H1 (cell line): Measurements from ENCODE around the gene RBM19. TPM values are rescaled to one million over a fixed set of nuclear protein-coding genes. Genes with fewer than 3 reads are reported as not detected.

Experiments
- CTCF ChIA-PET: fragments of 300-600 bp; sonication (Branson Sonifier 250); formaldehyde crosslinking; loops from one replicate; lab custom pipeline; 2021; ENCODE audit not compliant: partially characterized antibody; lab: Charles Lee
- POLR2A ChIA-PET: fragments of 300-600 bp; sonication (Branson Sonifier 250); formaldehyde crosslinking; loops from one replicate; lab custom pipeline; 2021; ENCODE audit warnings: inconsistent platforms; ENCODE audit not compliant: partially characterized antibody; lab: Charles Lee
- DNase-seq, 2 experiments: peaks; one replicate each; pipeline versions ENCODE4 v3.0.0 to v3.0.0-alpha.2; 2010 to 2022; ENCODE audit warnings: low spot score in 2 of 2, low read depth in 1 of 2, mixed read lengths in 1 of 2
- FAIRE-seq: peaks from 2 replicates; lab custom pipeline; 2011; peaks lifted over from hg19 to GRCh38; lab: Jason Lieb, UNC
- H2AFZ ChIP-seq: 2 replicates; pipeline ENCODE4 v1.8.1; 2012; ENCODE audit warnings: low read length, inconsistent platforms
- H2AK5ac ChIP-seq: 2 replicates; pipeline ENCODE4 v1.6.1; 2013; ENCODE audit warnings: low read depth, low read length
- H2BK120ac ChIP-seq: replicated peaks from 2 replicates; pipeline ENCODE3; 2013; ENCODE audit warnings: low read depth, low read length, inconsistent platforms
- H2BK12ac ChIP-seq: 2 replicates; pipeline ENCODE4 v1.6.1; 2013; ENCODE audit warnings: low read depth, low read length
- H2BK15ac ChIP-seq: 2 replicates; pipeline ENCODE4 v1.6.1; 2013; ENCODE audit warnings: low read length
- H2BK20ac ChIP-seq: 2 replicates; pipeline ENCODE4 v1.6.1; 2013; ENCODE audit warnings: low read length
- H2BK5ac ChIP-seq: 2 replicates; pipeline ENCODE4 v1.6.1; 2013; ENCODE audit warnings: low read depth, low read length
- H3K14ac ChIP-seq: 2 replicates; pipeline ENCODE4 v1.6.1; 2013; ENCODE audit warnings: inconsistent platforms; ENCODE audit not compliant: insufficient read length
- H3K18ac ChIP-seq: 2 replicates; pipeline ENCODE4 v1.6.1; 2013; ENCODE audit warnings: low read length; ENCODE audit errors: extremely low read depth
- H3K23ac ChIP-seq: 2 replicates; pipeline ENCODE4 v1.6.1; 2013; ENCODE audit warnings: inconsistent platforms; ENCODE audit not compliant: insufficient read length
- H3K23me2 ChIP-seq: 2 replicates; pipeline ENCODE4 v1.6.1; 2013; ENCODE audit warnings: low read depth, low read length
- H3K27ac ChIP-seq: 2 replicates; pipeline ENCODE4 v1.6.1; 2011; ENCODE audit warnings: low read depth, low read length, inconsistent platforms
- H3K27me3 ChIP-seq, 4 experiments: replicated peaks in 1 of 4; 1 replicate in 1 of 4; 2 replicates in 3 of 4; pipeline versions ENCODE4 v1.6.1 to v1.8.1; 2011 to 2013; ENCODE audit warnings: low read length in 3 of 4, mild to moderate bottlenecking in 3 of 4, inconsistent platforms in 2 of 4, mixed read lengths in 2 of 4, moderate library complexity in 1 of 4; ENCODE audit not compliant: control insufficient read depth in 3 of 4, insufficient read depth in 3 of 4; ENCODE audit errors: extremely low read depth in 1 of 4
- H3K36me3 ChIP-seq, 4 experiments: 2 replicates each; pipeline versions ENCODE4 v1.6.1 to v1.8.1; 2011 to 2013; ENCODE audit warnings: mild to moderate bottlenecking in 4 of 4, low read length in 3 of 4, moderate library complexity in 2 of 4, control low read depth in 1 of 4, inconsistent platforms in 1 of 4; ENCODE audit not compliant: insufficient read depth in 4 of 4, control insufficient read depth in 2 of 4
- H3K4ac ChIP-seq: replicated peaks from 2 replicates; pipeline ENCODE3; 2013; ENCODE audit warnings: low read length, low read depth, mixed read lengths, inconsistent platforms; ENCODE audit not compliant: insufficient read length
- H3K4me1 ChIP-seq, 4 experiments: replicated peaks in 1 of 4; 1 replicate in 1 of 4; 2 replicates in 3 of 4; pipeline versions ENCODE4 v1.6.1 to v1.8.1; 2011 to 2013; ENCODE audit warnings: low read length in 3 of 4, inconsistent platforms in 2 of 4, mixed read lengths in 1 of 4; ENCODE audit not compliant: insufficient read depth in 4 of 4, control insufficient read depth in 3 of 4
- H3K4me2 ChIP-seq, 2 experiments: 2 replicates each; pipeline versions ENCODE4 v1.6.1 to v1.8.1; 2011 to 2013; ENCODE audit warnings: low read depth in 2 of 2, low read length in 2 of 2, control low read depth in 1 of 2, inconsistent platforms in 1 of 2, mild to moderate bottlenecking in 1 of 2; ENCODE audit not compliant: insufficient read depth in 1 of 2
- H3K4me3 ChIP-seq, 4 experiments: fragments of 200-600, 300-600 bp in 1 of 4; sonication (generic), shearing (Covaris generic), sonication (Bioruptor Twin) in 1 of 4; 2 replicates each; pipeline versions ENCODE4 v1.5.1 to v1.8.1; 2011 to 2016; ENCODE audit warnings: low read length in 4 of 4, low read depth in 3 of 4, control low read depth in 2 of 4, inconsistent platforms in 2 of 4, mild to moderate bottlenecking in 2 of 4, mixed read lengths in 1 of 4, moderate library complexity in 1 of 4; ENCODE audit not compliant: insufficient read depth in 2 of 4; ENCODE audit errors: extremely low read depth in 1 of 4
- H3K56ac ChIP-seq: replicated peaks from 2 replicates; pipeline ENCODE3; 2013; ENCODE audit warnings: low read depth, mild to moderate bottlenecking, mixed read lengths, low read length, inconsistent platforms; ENCODE audit not compliant: insufficient read length
- H3K79me1 ChIP-seq: 2 replicates; pipeline ENCODE4 v1.6.1; 2013; ENCODE audit warnings: low read depth, low read length, control low read depth
- H3K79me2 ChIP-seq, 2 experiments: 2 replicates each; pipeline versions ENCODE4 v1.6.1 to v1.8.1; 2012 to 2013; ENCODE audit warnings: low read length in 2 of 2, mild to moderate bottlenecking in 2 of 2, inconsistent platforms in 1 of 2; ENCODE audit not compliant: insufficient read depth in 2 of 2, control insufficient read depth in 1 of 2
- H3K9ac ChIP-seq, 4 experiments: replicated peaks in 1 of 4; 1 replicate in 1 of 4; 2 replicates in 3 of 4; pipeline versions ENCODE4 v1.6.1 to v1.8.1; 2011 to 2013; ENCODE audit warnings: low read depth in 3 of 4, low read length in 3 of 4, control low read depth in 2 of 4, mild to moderate bottlenecking in 2 of 4, moderate library complexity in 2 of 4, inconsistent platforms in 1 of 4; ENCODE audit errors: extremely low read depth in 1 of 4
- H3K9me3 ChIP-seq, 2 experiments: 2 replicates each; pipeline versions ENCODE4 v1.6.1 to v1.8.1; 2012 to 2013; ENCODE audit warnings: mild to moderate bottlenecking in 2 of 2, moderate library complexity in 2 of 2, control low read depth in 1 of 2, inconsistent platforms in 1 of 2, low read depth in 1 of 2, low read length in 1 of 2, mixed read lengths in 1 of 2; ENCODE audit not compliant: insufficient read depth in 2 of 2
- H4K20me1 ChIP-seq, 2 experiments: replicated peaks in 1 of 2; 2 replicates each; pipeline versions ENCODE3 to v1.8.1; 2011 to 2013; ENCODE audit warnings: inconsistent platforms in 2 of 2, low read length in 2 of 2, mild to moderate bottlenecking in 1 of 2; ENCODE audit not compliant: insufficient read depth in 2 of 2, control insufficient read depth in 1 of 2
- H4K5ac ChIP-seq: 2 replicates; pipeline ENCODE4 v1.6.1; 2013; ENCODE audit warnings: low read length, low read depth, mixed read lengths, inconsistent platforms; ENCODE audit not compliant: insufficient read length
- H4K8ac ChIP-seq: 2 replicates; pipeline ENCODE4 v1.8.0; 2013; ENCODE audit warnings: mild to moderate bottlenecking, moderate library complexity, low read length, inconsistent platforms; ENCODE audit not compliant: insufficient read depth; ENCODE audit errors: extremely low read depth
- H4K91ac ChIP-seq: replicated peaks from 2 replicates; pipeline ENCODE3; 2013; ENCODE audit warnings: low read length, mixed read lengths, inconsistent platforms; ENCODE audit not compliant: insufficient read length
- BCL11A ChIP-seq, 2 experiments: IDR thresholded peaks; one replicate each; pipeline ENCODE4 v1.6.1; 2011; ENCODE audit warnings: low read depth in 2 of 2, low read length in 2 of 2, mild to moderate bottlenecking in 2 of 2
- CTBP2 ChIP-seq: IDR thresholded peaks from 2 replicates; pipeline ENCODE4 v1.7.0; 2011; ENCODE audit warnings: borderline replicate concordance, mild to moderate bottlenecking, moderate library complexity, mixed read lengths, low read length; ENCODE audit not compliant: insufficient read depth, insufficient read length
- KDM1A ChIP-seq: fragments of 200-600, 300-600 bp; sonication (generic); IDR thresholded peaks from 2 replicates; pipeline ENCODE4 v1.7.1; 2016; ENCODE audit warnings: mild to moderate bottlenecking, low read length, borderline replicate concordance
- KDM4A ChIP-seq: IDR thresholded peaks from one replicate; pipeline ENCODE4 v1.7.1; 2012; ENCODE audit warnings: low read depth, mild to moderate bottlenecking, moderate library complexity, low read length, inconsistent platforms; ENCODE audit not compliant: severe bottlenecking
- NRF1 ChIP-seq: IDR thresholded peaks from 2 replicates; pipeline ENCODE4 v1.6.1; 2011; ENCODE audit warnings: mild to moderate bottlenecking, low read depth, low read length, improper control_type of control experiment
- PHF8 ChIP-seq: fragments of 200-600 bp; sonication (generic); conservative IDR thresholded peaks from 2 replicates; pipeline ENCODE4 v1.7.1; 2012; ENCODE audit warnings: low read depth, mild to moderate bottlenecking, inconsistent platforms, low read length, moderate library complexity
- RAD21 ChIP-seq, 2 experiments: IDR thresholded peaks in 1 of 2; conservative IDR thresholded peaks in 1 of 2; 2 replicates each; pipeline ENCODE4 v1.6.1; 2011; ENCODE audit warnings: low read depth in 2 of 2, low read length in 2 of 2, improper control_type of control experiment in 1 of 2, inconsistent platforms in 1 of 2, mild to moderate bottlenecking in 1 of 2, moderate library complexity in 1 of 2
- RFX5 ChIP-seq: IDR thresholded peaks from 2 replicates; pipeline ENCODE4 v1.6.1; 2011; ENCODE audit warnings: low read depth, low read length, improper control_type of control experiment, borderline replicate concordance
- SIRT6 ChIP-seq: IDR thresholded peaks from one replicate; pipeline ENCODE4 v1.7.1; 2012; ENCODE audit warnings: low read length, inconsistent platforms
- SP2 ChIP-seq: IDR thresholded peaks from 2 replicates; pipeline ENCODE4 v1.6.1; 2012; ENCODE audit warnings: mild to moderate bottlenecking, low read length, inconsistent platforms
- SRF ChIP-seq: IDR thresholded peaks from 2 replicates; pipeline ENCODE4 v1.6.1; 2011; ENCODE audit warnings: mild to moderate bottlenecking, low read depth, low read length, moderate library complexity
- SUZ12 ChIP-seq: fragments of 200-600 bp; sonication (generic); IDR thresholded peaks from 2 replicates; pipeline ENCODE4 v1.6.1; 2012; ENCODE audit warnings: mild to moderate bottlenecking, inconsistent platforms, low read length, moderate library complexity, mixed read lengths
- WGBS, 2 experiments: shearing (Covaris generic) in 1 of 2; methylation state at CpG; one replicate each; pipeline versions ENCODE4 v1.1.6 to v1.1.7; 2013 to 2015; ENCODE audit warnings: low lambda C conversion rate in 2 of 2, mixed read lengths in 2 of 2, inconsistent platforms in 1 of 2, low coverage in 1 of 2, missing lambda C conversion rate in 1 of 2; ENCODE audit not compliant: insufficient replicate concordance in 2 of 2, insufficient coverage in 1 of 2, insufficient read length in 1 of 2; ENCODE audit errors: extremely low coverage in 1 of 2, missing lambda C conversion rate in 1 of 2; 5-methylcytosine and 5-hydroxymethylcytosine counted together
- polyA plus RNA-seq, 7 experiments: library from polyadenylated mRNA; depleted of rRNA in 3 of 7; stranded (reverse) in 5 of 7; unstranded in 2 of 7; fragments of >200 nt in 5 of 7; fragments of 200-250 nt in 2 of 7; gene quantifications; 1 replicate in 5 of 7; 2 replicates in 1 of 7; 4 replicates in 1 of 7; pipeline versions ENCODE4 v1.2.1 to v1.2.3, GENCODE V29; 2011 to 2013; ENCODE audit warnings: missing spikeins in 2 of 7, mixed read lengths in 2 of 7
- total RNA-seq: library from RNA; stranded (reverse); fragmentation: NEBNext Ultra II Directional; extraction: Animal tissue kit (Norgen Biotek cat#: 25700); gene quantifications from 2 replicates; pipeline ENCODE4 v1.2.1, GENCODE V29; 2021

Gene RBM19
- total and polyA plus RNA-seq, 2 of the 8 experiments (the other 6 are each of a cell fraction or from before 2014, with no cell fraction given): 23.4 to 61.9 TPM

GRCh38 chr12:113909776-113910420, 56.2 kb downstream of the RBM19 start:
- Histone ChIP-seq H3K56ac (no peak overlapping the region), H3K4me3 (no peak overlapping the region), H4K5ac (no peak overlapping the region), H3K27me3 (no peaks in the 10 kb centered on the region), H3K27ac (no peak overlapping the region), H3K79me1 (no peaks in the 10 kb centered on the region), H2BK120ac (no peak overlapping the region), H3K79me2 (no peaks in the 10 kb centered on the region), H3K9ac (no peak overlapping the region), H4K20me1 (peaks cover 0 to 2% of the 10 kb centered on the region in 2 experiments), H3K9me3 (no peaks in the 10 kb centered on the region), H2BK12ac (no peak overlapping the region), H3K36me3 (peaks cover 4 to 15% (median 12%) of the 10 kb centered on the region in 4 experiments; a peak in 5 of 8 replicates), H2BK15ac (no peak overlapping the region), H2BK5ac (no peak overlapping the region), H2AK5ac (no peak overlapping the region), H3K23me2 (no peaks in the 10 kb centered on the region), H3K23ac (no peak overlapping the region), H3K4me1 (peaks cover 0 to 2% (median 0%) of the 10 kb centered on the region in 4 experiments; a peak in 1 of 7 replicates), H3K4me2 (no peak overlapping the region), H3K14ac (no peak overlapping the region), H2AFZ (no peak overlapping the region), H4K8ac (peak overlapping the region; percentile 57; the same call in 1 of the 2 replicates), H2BK20ac (no peak overlapping the region), H3K18ac (no peak overlapping the region), H4K91ac (no peak overlapping the region), H3K4ac (no peak overlapping the region)
- POLR2A ChIA-PET: interaction anchor here (1.5 kb wide), 1 partner anchor 484 kb away, joined by 4 read pairs; no protein-coding TSS in a partner anchor
- DNase-seq (no peak), FAIRE-seq (no peak)
- CTCF ChIA-PET: interaction anchor here (0.5 to 2.8 kb wide), 18 partner anchors 10 to 465 kb away, joined by 3 to 21 read pairs (median 3); no protein-coding TSS in a partner anchor
- 92% methylated on average over 13 of the region's 13 CpGs; no CpG with 5 or more reads in 1 of the 2 experiments for WGBS, 2 experiments
- TF ChIP-seq NRF1: no peak
- TF ChIP-seq SUZ12: no peak
- TF ChIP-seq SRF: no peak
- no peak for TF ChIP-seq SIRT6
- no peak for TF ChIP-seq RAD21 (IDR thresholded peaks at IDR 0.05 in 1 of 2, conservative IDR thresholded peaks at IDR 0.05 in 1 of 2; ENCODE audit: low read depth in 2 of 2, low read length in 2 of 2)
- no peak for TF ChIP-seq RFX5
- no peak for TF ChIP-seq KDM1A
- no peak for TF ChIP-seq BCL11A (IDR thresholded peaks at IDR 0.05; ENCODE audit: low read depth in 2 of 2, low read length in 2 of 2)
- TF ChIP-seq PHF8: no peak
- no peak for TF ChIP-seq KDM4A
- no peak for TF ChIP-seq SP2
- TF ChIP-seq CTBP2: no peak
